SK-N-SH (cell line): ENCODE results near the gene LRRC26.

Source experiments
- CTCF ChIP-seq: fragments of 200-600 bp; sonication (generic); IDR thresholded peaks from 2 replicates; pipeline ENCODE4 v1.6.1; 2017; ENCODE audit warnings: antibody characterized with exemption, mild to moderate bottlenecking, moderate library complexity
- EZH2phosphoT487 ChIP-seq: fragments of 200-600 bp; sonication (generic); IDR thresholded peaks from 2 replicates; pipeline ENCODE4 v1.6.1; 2017; ENCODE audit warnings: low read depth, mixed run types, mild to moderate bottlenecking, antibody characterized with exemption, moderate library complexity, borderline replicate concordance
- MXI1 ChIP-seq: IDR thresholded peaks from 2 replicates; pipeline ENCODE4 v1.6.1; 2012; ENCODE audit warnings: mild to moderate bottlenecking, low read depth, low read length, improper control_type of control experiment
- RXRA ChIP-seq: IDR thresholded peaks from 2 replicates; pipeline ENCODE4 v1.4.0; 2012; ENCODE audit warnings: low read depth, mild to moderate bottlenecking, borderline replicate concordance
- TF ChIP-seq, protein P1 (sequence below): fragments of 150-350 bp; IDR thresholded peaks from 2 replicates; pipeline ENCODE4 v1.6.1; 2017; ENCODE audit warnings: antibody characterized with exemption, low read length, low read depth, borderline replicate concordance
- TF ChIP-seq, protein P2 (sequence below): IDR thresholded peaks from 2 replicates; pipeline ENCODE4; 2012

DNA sequence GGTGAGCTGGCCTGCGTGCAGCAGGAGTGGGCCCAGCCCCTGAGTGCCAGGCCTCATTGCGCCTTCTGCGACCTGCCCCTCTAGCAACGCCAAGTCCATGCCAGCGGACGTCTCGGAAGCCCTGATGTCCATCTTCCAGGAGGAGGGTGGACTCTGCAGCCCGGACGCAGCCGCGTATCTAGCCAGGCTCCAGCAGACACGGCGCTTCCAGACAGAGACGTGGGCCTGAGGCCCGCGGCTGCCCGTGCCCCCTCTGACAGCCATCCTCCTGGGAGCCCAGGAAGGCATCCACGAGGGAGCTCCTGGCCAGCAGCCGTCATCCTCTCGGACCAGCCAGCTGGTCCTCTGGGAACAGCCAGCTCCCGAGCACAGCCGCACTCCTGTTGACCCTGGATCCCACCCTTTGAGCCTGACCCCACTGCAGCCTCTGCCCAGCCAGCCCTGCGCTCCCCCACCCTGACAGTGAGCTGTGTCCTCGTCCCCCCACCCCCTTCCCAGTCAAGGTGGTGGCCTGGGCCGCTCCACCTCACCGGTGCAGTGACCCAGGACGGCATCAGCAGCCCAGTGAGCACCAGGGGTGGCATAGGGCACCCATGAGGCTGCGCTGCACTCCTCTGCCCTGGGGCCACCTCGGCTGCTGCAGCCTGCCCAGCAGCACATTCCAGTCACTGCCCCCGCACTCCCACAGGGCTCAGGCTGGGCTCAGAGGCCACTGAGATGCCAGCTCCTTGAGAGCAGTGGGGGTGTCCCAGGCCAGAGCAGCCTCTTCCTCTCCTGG lies 46.5 kb upstream of the LRRC26 start:
- TF ChIP-seq CTCF (no peak), EZH2phosphoT487 (no peak), RXRA (no peak), MXI1 (no peak)
- TF ChIP-seq, protein P1, sequence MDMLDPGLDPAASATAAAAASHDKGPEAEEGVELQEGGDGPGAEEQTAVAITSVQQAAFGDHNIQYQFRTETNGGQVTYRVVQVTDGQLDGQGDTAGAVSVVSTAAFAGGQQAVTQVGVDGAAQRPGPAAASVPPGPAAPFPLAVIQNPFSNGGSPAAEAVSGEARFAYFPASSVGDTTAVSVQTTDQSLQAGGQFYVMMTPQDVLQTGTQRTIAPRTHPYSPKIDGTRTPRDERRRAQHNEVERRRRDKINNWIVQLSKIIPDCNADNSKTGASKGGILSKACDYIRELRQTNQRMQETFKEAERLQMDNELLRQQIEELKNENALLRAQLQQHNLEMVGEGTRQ, result no peak
- TF ChIP-seq, protein P2, sequence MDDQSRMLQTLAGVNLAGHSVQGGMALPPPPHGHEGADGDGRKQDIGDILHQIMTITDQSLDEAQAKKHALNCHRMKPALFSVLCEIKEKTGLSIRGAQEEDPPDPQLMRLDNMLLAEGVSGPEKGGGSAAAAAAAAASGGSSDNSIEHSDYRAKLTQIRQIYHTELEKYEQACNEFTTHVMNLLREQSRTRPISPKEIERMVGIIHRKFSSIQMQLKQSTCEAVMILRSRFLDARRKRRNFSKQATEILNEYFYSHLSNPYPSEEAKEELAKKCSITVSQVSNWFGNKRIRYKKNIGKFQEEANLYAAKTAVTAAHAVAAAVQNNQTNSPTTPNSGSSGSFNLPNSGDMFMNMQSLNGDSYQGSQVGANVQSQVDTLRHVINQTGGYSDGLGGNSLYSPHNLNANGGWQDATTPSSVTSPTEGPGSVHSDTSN, result no peak
